GM12878 (cell line): ENCODE results near the gene RPS6KC1. TPM values are rescaled to one million over a fixed set of nuclear protein-coding genes. Genes with fewer than 3 reads are reported as not detected.
A peak's percentile ranks its signal among the peaks of the same experiment; 100 is the strongest.

ENCODE experiments used
- ATAC-seq: fragments of 200-7000 bp; cut with Tn5 transposase; 3 replicates; pipeline ENCODE4 v1.9.1; 2020; ENCODE audit warnings: mild to moderate bottlenecking, moderate library complexity
- BruUV-seq: library from RNA; stranded (reverse); fragments of 400-500 nt; replicated peaks from 2 replicates; lab custom pipeline; 2021; lab: Mats Ljungman, UMichigan
- CTCF ChIA-PET: fragments of 300-600 bp; sonication (Branson Sonifier 250); formaldehyde crosslinking; extraction: SDS; loops from one replicate; lab custom pipeline; 2021; ENCODE audit warnings: inconsistent platforms; lab: Yijun Ruan, JAX
- POLR2A ChIA-PET: fragments of 350-600 bp; formaldehyde crosslinking; extraction: SDS; loops from one replicate; lab custom pipeline; 2021; ENCODE audit warnings: inconsistent platforms; lab: Charles Lee
- RAD21 ChIA-PET: fragments of 300-600 bp; sonication (Branson Sonifier 250); formaldehyde crosslinking; loops from one replicate; lab custom pipeline; 2023; ENCODE audit warnings: antibody characterized with exemption; ENCODE audit not compliant: unreplicated experiment; lab: Charles Lee
- SMC1A ChIA-PET: fragments of 300-600 bp; sonication (Branson Sonifier 250); formaldehyde crosslinking; loops from one replicate; lab custom pipeline; 2023; ENCODE audit not compliant: unreplicated experiment, uncharacterized antibody; lab: Charles Lee
- DNase-seq: peaks from one replicate; pipeline ENCODE4 v3.0.0-alpha.2; 2011; ENCODE audit warnings: low read depth, low spot score
- FAIRE-seq: peaks from 3 replicates; lab custom pipeline; 2011; peaks lifted over from hg19 to GRCh38; lab: Jason Lieb, UNC
- H2AFZ ChIP-seq: 2 replicates; pipeline ENCODE4 v1.6.0; 2011; ENCODE audit warnings: low read depth, low read length, control low read depth; ENCODE audit not compliant: control insufficient read depth
- H3K27ac ChIP-seq: 2 replicates; pipeline ENCODE4 v1.5.1; 2011; ENCODE audit warnings: control low read depth; ENCODE audit not compliant: control insufficient read depth, insufficient read depth
- H3K27me3 ChIP-seq, 2 experiments: replicated peaks in 1 of 2; 2 replicates each; pipeline versions ENCODE4 v1.6.0 to v1.6.1; 2011; ENCODE audit warnings: low read length in 1 of 2; ENCODE audit not compliant: control insufficient read depth in 2 of 2, insufficient read depth in 2 of 2
- H3K36me3 ChIP-seq, 2 experiments: 2 replicates each; pipeline ENCODE4 v1.5.1; 2011; ENCODE audit warnings: low read length in 1 of 2; ENCODE audit not compliant: control insufficient read depth in 2 of 2, insufficient read depth in 2 of 2
- H3K4me1 ChIP-seq: 2 replicates; pipeline ENCODE4 v1.6.1; 2011; ENCODE audit warnings: mild to moderate bottlenecking, low read length, moderate library complexity, mixed read lengths; ENCODE audit not compliant: control insufficient read depth, insufficient read depth
- H3K4me2 ChIP-seq: 2 replicates; pipeline ENCODE4 v1.6.0; 2011; ENCODE audit warnings: control low read depth; ENCODE audit not compliant: control insufficient read depth, insufficient read depth
- H3K4me3 ChIP-seq: fragments of 200-600 bp; sonication (generic); 2 replicates; pipeline ENCODE4 v1.5.1; 2016
- H3K79me2 ChIP-seq: 2 replicates; pipeline ENCODE4 v1.6.0; 2011; ENCODE audit warnings: low read length; ENCODE audit not compliant: control insufficient read depth, insufficient read depth
- H3K9ac ChIP-seq: 2 replicates; pipeline ENCODE4 v1.8.0; 2011; ENCODE audit warnings: low read length, control low read depth, mixed read lengths; ENCODE audit not compliant: control insufficient read depth, insufficient read depth
- H3K9me3 ChIP-seq: replicated peaks from 3 replicates; pipeline ENCODE4 v1.5.1; 2011; ENCODE audit warnings: mild to moderate bottlenecking, low read length; ENCODE audit not compliant: control insufficient read depth, insufficient read depth
- H4K20me1 ChIP-seq: 2 replicates; pipeline ENCODE4 v1.6.0; 2011; ENCODE audit not compliant: control insufficient read depth, insufficient read depth
- CHD2 ChIP-seq: IDR thresholded peaks from 2 replicates; pipeline ENCODE4 v1.6.1; 2011; ENCODE audit warnings: low read depth, low read length, improper control_type of control experiment, borderline replicate concordance
- GATAD2B ChIP-seq: fragments of 450-650 bp; conservative IDR thresholded peaks from 2 replicates; pipeline ENCODE4 v1.6.1; 2017; ENCODE audit warnings: low read depth, mild to moderate bottlenecking, moderate library complexity
- HDGF ChIP-seq: fragments of 450-650 bp; IDR thresholded peaks from 2 replicates; pipeline ENCODE4 v1.6.1; 2016; ENCODE audit warnings: antibody characterized with exemption
- IRF3 ChIP-seq: fragments of 450-650 bp; IDR thresholded peaks from 2 replicates; pipeline ENCODE4 v1.6.1; 2014; ENCODE audit warnings: mild to moderate bottlenecking
- USF2 ChIP-seq: IDR thresholded peaks from 2 replicates; pipeline ENCODE4 v1.6.1; 2011; ENCODE audit warnings: low read depth, low read length, improper control_type of control experiment, borderline replicate concordance
- ZZZ3 ChIP-seq: IDR thresholded peaks from 2 replicates; pipeline ENCODE4 v1.6.1; 2011; ENCODE audit warnings: low read depth; ENCODE audit not compliant: control insufficient read depth, insufficient read length
- WGBS: methylation state at CpG from one replicate; pipeline ENCODE4 v1.1.6; 2016; ENCODE audit warnings: low lambda C conversion rate; ENCODE audit not compliant: insufficient replicate concordance, insufficient coverage; ENCODE audit errors: missing lambda C conversion rate; 5-methylcytosine and 5-hydroxymethylcytosine counted together
- in situ Hi-C: fragments of 300-500 bp; cut with MboI; formaldehyde crosslinking; loops from 9 replicates; pipeline ENCODE4 v1.14.3; 2018; ENCODE audit warnings: mixed read lengths
- intact Hi-C: fragments of 100-400 bp; cut with micrococcal nuclease; formaldehyde crosslinking; loops from one replicate; pipeline ENCODE4 v1.14.2; 2022; ENCODE audit not compliant: unreplicated experiment
- polyA plus RNA-seq, 11 experiments: library from polyadenylated mRNA; depleted of rRNA in 4 of 11; unstranded in 6 of 11; stranded (reverse) in 5 of 11; fragments of >200 nt; fragmentation: Nextera tagmentation in 4 of 11; fragmentation: Illumina TruSeq in 1 of 11; extraction: Ambion mirVana in 4 of 11; extraction: Trizol in 1 of 11; gene quantifications; 1 replicate in 1 of 11; 2 replicates in 10 of 11; pipeline versions ENCODE4 v1.2.1 to v1.2.3, GENCODE V29; 2011 to 2016; ENCODE audit warnings: inconsistent platforms in 2 of 11, missing spikeins in 2 of 11, low read depth in 1 of 11
- total RNA-seq, 4 experiments: library from RNA; depleted of rRNA in 3 of 4; stranded (reverse); fragments of >200 nt in 3 of 4; fragmentation: Illumina TruSeq in 1 of 4; extraction: Trizol in 1 of 4; gene quantifications; 2 replicates each; pipeline versions ENCODE4 v1.2.1 to v1.2.3, GENCODE V29; 2013 to 2021

RPS6KC1 gene
- total and polyA plus RNA-seq, 10 of the 15 experiments (the other 5 are each of a cell fraction or from before 2014, with no cell fraction given): 2.9 to 17.3 (median 12.2) TPM

- DNase-seq (no peak), FAIRE-seq (no peak), ATAC-seq (no peak)
- H3K4me2 ChIP-seq: no peak overlapping the region
- H3K4me3 ChIP-seq: no peak overlapping the region
- no peaks in the 10 kb centered on the region for H4K20me1 ChIP-seq
- no peak for TF ChIP-seq IRF3
- TF ChIP-seq ZZZ3: no peak
- no peak for TF ChIP-seq HDGF
- TF ChIP-seq GATAD2B: no peak
- TF ChIP-seq CHD2: no peak
- TF ChIP-seq USF2: no peak
- POLR2A ChIA-PET: no interaction called here
- H3K9ac ChIP-seq: no peak overlapping the region
- WGBS: 82% methylated on average over 4 of the region's 5 CpGs
- SMC1A ChIA-PET: no interaction called here
- no peaks in the 10 kb centered on the region for H3K79me2 ChIP-seq
- H3K27ac ChIP-seq: no peak overlapping the region
- in situ Hi-C loops: no loop called here
- RAD21 ChIA-PET: no interaction called here
- CTCF ChIA-PET: interaction anchor here (1.2 kb wide), 1 partner anchor 11 kb away, joined by 3 read pairs; no protein-coding TSS in a partner anchor
- no peaks in the 10 kb centered on the region for H3K36me3 ChIP-seq
- intact Hi-C loops: no loop called here
- H3K9me3 ChIP-seq: no peaks in the 10 kb centered on the region
- BruUV-seq: TSS peak; percentile 12
- no peaks in the 10 kb centered on the region for H3K4me1 ChIP-seq
- H3K27me3 ChIP-seq: no peaks in the 10 kb centered on the region
- no peak overlapping the region for H2AFZ ChIP-seq
These were observed 209.5 kb downstream of the RPS6KC1 start for GRCh38 chr1:213260311-213261075.
